PC-9 (cell line): ENCODE measurements around the gene SF3A1. TPM values are rescaled to one million over a fixed set of nuclear protein-coding genes. Genes with fewer than 3 reads are reported as not detected.

Experiments
- BruUV-seq: library from RNA; stranded (reverse); fragments of 400-500 nt; replicated peaks from 2 replicates; lab custom pipeline; 2021; lab: Mats Ljungman, UMichigan
- CTCF ChIA-PET: fragments of 300-600 bp; sonication (Branson Sonifier 250); formaldehyde crosslinking; loops from one replicate; lab custom pipeline; 2022; ENCODE audit warnings: antibody characterized with exemption; lab: Charles Lee
- POLR2A ChIA-PET: fragments of 300-600 bp; sonication (Branson Sonifier 250); formaldehyde crosslinking; loops from one replicate; lab custom pipeline; 2022; ENCODE audit warnings: antibody characterized with exemption; ENCODE audit not compliant: unreplicated experiment; lab: Charles Lee
- DNase-seq, 2 experiments: peaks; one replicate each; pipeline versions ENCODE4 v3.0.0 to v3.0.0-alpha.2; 2015 to 2022; ENCODE audit warnings: mixed read lengths in 1 of 2
- H2AFZ ChIP-seq: fragments of 200-600 bp; sonication (generic); 2 replicates; pipeline ENCODE4 v1.8.1; 2017; ENCODE audit warnings: antibody characterized with exemption
- H3F3A ChIP-seq: fragments of 200-600 bp; sonication (generic); 2 replicates; pipeline ENCODE4 v1.8.1; 2017; ENCODE audit warnings: antibody characterized with exemption, mild to moderate bottlenecking, low read depth; ENCODE audit not compliant: insufficient read depth
- H3K27ac ChIP-seq: fragments of 200-600 bp; sonication (generic); 2 replicates; pipeline ENCODE4 v1.6.1; 2016; ENCODE audit warnings: mixed run types
- H3K27me3 ChIP-seq: fragments of 200-600 bp; sonication (generic); 2 replicates; pipeline ENCODE4 v1.6.1; 2016; ENCODE audit warnings: low read depth, mixed run types; ENCODE audit not compliant: insufficient read depth
- H3K36me3 ChIP-seq: fragments of 200-600 bp; sonication (generic); 2 replicates; pipeline ENCODE4 v1.6.1; 2016; ENCODE audit warnings: low read depth, mixed run types
- H3K4me1 ChIP-seq: fragments of 200-600 bp; sonication (generic); replicated peaks from 2 replicates; pipeline ENCODE4 v1.6.1; 2016; ENCODE audit warnings: mixed run types; ENCODE audit not compliant: insufficient read depth
- H3K4me2 ChIP-seq: fragments of 200-600 bp; sonication (generic); 2 replicates; pipeline ENCODE4 v1.6.1; 2017; ENCODE audit warnings: mixed run types
- H3K4me3 ChIP-seq: fragments of 200-600 bp; sonication (generic); 2 replicates; pipeline ENCODE4 v1.6.1; 2016; ENCODE audit warnings: mixed run types
- H3K79me2 ChIP-seq: fragments of 200-600 bp; sonication (generic); 2 replicates; pipeline ENCODE4 v1.6.1; 2017; ENCODE audit warnings: low read depth, mixed run types
- H3K9me2 ChIP-seq: fragments of 200-600 bp; sonication (generic); 2 replicates; pipeline ENCODE4 v1.8.1; 2017; ENCODE audit warnings: mild to moderate bottlenecking; ENCODE audit not compliant: insufficient read depth
- H3K9me3 ChIP-seq: fragments of 200-600 bp; sonication (generic); 2 replicates; pipeline ENCODE4 v1.8.1; 2016; ENCODE audit warnings: low read depth; ENCODE audit not compliant: insufficient read depth
- H4K20me1 ChIP-seq: fragments of 200-600 bp; sonication (generic); 2 replicates; pipeline ENCODE4 v1.8.1; 2017; ENCODE audit not compliant: insufficient read depth
- EZH2 ChIP-seq: fragments of 200-600 bp; sonication (generic); IDR thresholded peaks from 2 replicates; pipeline ENCODE4 v1.8.0; 2017; ENCODE audit warnings: antibody characterized with exemption, low read depth
- intact Hi-C: fragments of 100-400 bp; cut with micrococcal nuclease; formaldehyde crosslinking; loops from one replicate; pipeline ENCODE4 v1.10.0; 2022; ENCODE audit not compliant: unreplicated experiment
- total RNA-seq: library from RNA; stranded (reverse); gene quantifications from 2 replicates; pipeline ENCODE4 v1.2.3, GENCODE V29; 2021
- TF ChIP-seq, protein P1 (sequence below): fragments of 200-600 bp; sonication (generic); conservative IDR thresholded peaks from 2 replicates; pipeline ENCODE4 v1.6.1; 2017; ENCODE audit warnings: mixed run types, antibody characterized with exemption, mild to moderate bottlenecking, moderate library complexity

The SF3A1 gene
- total RNA-seq, 1 experiment from 2014 or later = 189 TPM

GRCh38 chr22:30285176-30285845 lies 71.4 kb downstream of the SF3A1 start:
- Histone ChIP-seq H3K4me1 (peaks cover 14% of the 10 kb centered on the region), H3K27me3 (no peaks in the 10 kb centered on the region), H3K4me2 (no peak overlapping the region), H3K36me3 (no peaks in the 10 kb centered on the region), H4K20me1 (no peaks in the 10 kb centered on the region), H3K9me3 (no peaks in the 10 kb centered on the region), H3K27ac (no peak overlapping the region), H3F3A (peaks cover 28% of the 10 kb centered on the region), H2AFZ (no peak overlapping the region), H3K4me3 (no peak overlapping the region), H3K79me2 (no peaks in the 10 kb centered on the region), H3K9me2 (no peaks in the 10 kb centered on the region)
- BruUV-seq = no TSS peak
- POLR2A ChIA-PET = no interaction called here
- TF ChIP-seq EZH2 = no peak
- TF ChIP-seq, protein P1, sequence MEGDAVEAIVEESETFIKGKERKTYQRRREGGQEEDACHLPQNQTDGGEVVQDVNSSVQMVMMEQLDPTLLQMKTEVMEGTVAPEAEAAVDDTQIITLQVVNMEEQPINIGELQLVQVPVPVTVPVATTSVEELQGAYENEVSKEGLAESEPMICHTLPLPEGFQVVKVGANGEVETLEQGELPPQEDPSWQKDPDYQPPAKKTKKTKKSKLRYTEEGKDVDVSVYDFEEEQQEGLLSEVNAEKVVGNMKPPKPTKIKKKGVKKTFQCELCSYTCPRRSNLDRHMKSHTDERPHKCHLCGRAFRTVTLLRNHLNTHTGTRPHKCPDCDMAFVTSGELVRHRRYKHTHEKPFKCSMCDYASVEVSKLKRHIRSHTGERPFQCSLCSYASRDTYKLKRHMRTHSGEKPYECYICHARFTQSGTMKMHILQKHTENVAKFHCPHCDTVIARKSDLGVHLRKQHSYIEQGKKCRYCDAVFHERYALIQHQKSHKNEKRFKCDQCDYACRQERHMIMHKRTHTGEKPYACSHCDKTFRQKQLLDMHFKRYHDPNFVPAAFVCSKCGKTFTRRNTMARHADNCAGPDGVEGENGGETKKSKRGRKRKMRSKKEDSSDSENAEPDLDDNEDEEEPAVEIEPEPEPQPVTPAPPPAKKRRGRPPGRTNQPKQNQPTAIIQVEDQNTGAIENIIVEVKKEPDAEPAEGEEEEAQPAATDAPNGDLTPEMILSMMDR = no peak
- DNase-seq = no peak
- intact Hi-C loops = no loop called here
- CTCF ChIA-PET = interaction anchor here (0.6 to 1.3 kb wide), 3 partner anchors 8 to 30 kb away, joined by 3 to 4 read pairs (median 3); no protein-coding TSS in a partner anchor

GRCh38 chr22:30284666-30285065 lies 72.0 kb downstream of the SF3A1 start:
- no peak for DNase-seq
- H3K4me2 ChIP-seq = no peak overlapping the region
- no peak overlapping the region for H3K27ac ChIP-seq
- H3F3A ChIP-seq = peaks cover 21% of the 10 kb centered on the region
- H3K27me3 ChIP-seq = no peaks in the 10 kb centered on the region
- ChIA-PET CTCF (no interaction called here), POLR2A (no interaction called here)
- H3K36me3 ChIP-seq = no peaks in the 10 kb centered on the region
- intact Hi-C loops = no loop called here
- H3K9me3 ChIP-seq = no peaks in the 10 kb centered on the region
- peaks cover 7% of the 10 kb centered on the region for H3K4me1 ChIP-seq
- BruUV-seq = no TSS peak
- no peaks in the 10 kb centered on the region for H3K79me2 ChIP-seq
- H2AFZ ChIP-seq = no peak overlapping the region
- no peak overlapping the region for H3K4me3 ChIP-seq
- H3K9me2 ChIP-seq = no peaks in the 10 kb centered on the region
- no peaks in the 10 kb centered on the region for H4K20me1 ChIP-seq
- TF ChIP-seq EZH2 = no peak
- TF ChIP-seq, protein P1 = no peak

DNA sequence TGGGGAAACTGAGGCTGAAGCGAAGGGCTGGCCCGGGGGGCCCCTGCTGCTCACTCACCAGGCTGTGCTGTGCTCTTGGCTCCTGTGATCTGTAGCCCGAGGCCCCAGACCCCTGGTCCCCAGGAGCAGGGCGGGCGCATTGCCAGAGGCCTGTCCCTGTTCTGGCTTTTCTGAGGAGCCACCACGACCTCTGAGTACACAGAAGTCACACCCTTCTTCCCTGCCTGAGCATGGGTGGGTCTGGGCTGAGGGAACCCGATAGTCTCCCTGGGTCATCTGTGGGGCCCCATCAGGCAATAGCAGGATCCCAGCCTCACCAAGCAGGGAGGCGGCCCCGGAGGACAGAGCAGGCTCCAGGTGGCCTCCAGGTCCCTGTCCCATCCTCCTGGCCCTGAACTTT lies 72.5 kb downstream of the SF3A1 start:
- peaks cover 7% of the 10 kb centered on the region for H3K4me1 ChIP-seq
- H3K4me3 ChIP-seq = no peak overlapping the region
- ChIA-PET CTCF (interaction anchor here (0.6 kb wide), 1 partner anchor 218 kb away, joined by 5 read pairs; no protein-coding TSS in a partner anchor), POLR2A (no interaction called here)
- no TSS peak for BruUV-seq
- DNase-seq = no peak
- H4K20me1 ChIP-seq = no peaks in the 10 kb centered on the region
- peaks cover 21% of the 10 kb centered on the region for H3F3A ChIP-seq
- no peaks in the 10 kb centered on the region for H3K9me2 ChIP-seq
- no peak overlapping the region for H3K4me2 ChIP-seq
- intact Hi-C loops = no loop called here
- H3K27me3 ChIP-seq = no peaks in the 10 kb centered on the region
- no peaks in the 10 kb centered on the region for H3K79me2 ChIP-seq
- H3K9me3 ChIP-seq = no peaks in the 10 kb centered on the region
- no peak overlapping the region for H2AFZ ChIP-seq
- no peak overlapping the region for H3K27ac ChIP-seq
- no peak for TF ChIP-seq EZH2
- TF ChIP-seq, protein P1 = no peak
- no peaks in the 10 kb centered on the region for H3K36me3 ChIP-seq
